Raji (cell line): ENCODE data around the gene MGME1.

ENCODE experiments used
- POLR2A ChIP-seq: IDR thresholded peaks from 2 replicates; pipeline ENCODE4 v1.6.1; 2011; ENCODE audit warnings: low read depth, low read length, control low read depth; ENCODE audit not compliant: insufficient read depth

Gene MGME1

DNA sequence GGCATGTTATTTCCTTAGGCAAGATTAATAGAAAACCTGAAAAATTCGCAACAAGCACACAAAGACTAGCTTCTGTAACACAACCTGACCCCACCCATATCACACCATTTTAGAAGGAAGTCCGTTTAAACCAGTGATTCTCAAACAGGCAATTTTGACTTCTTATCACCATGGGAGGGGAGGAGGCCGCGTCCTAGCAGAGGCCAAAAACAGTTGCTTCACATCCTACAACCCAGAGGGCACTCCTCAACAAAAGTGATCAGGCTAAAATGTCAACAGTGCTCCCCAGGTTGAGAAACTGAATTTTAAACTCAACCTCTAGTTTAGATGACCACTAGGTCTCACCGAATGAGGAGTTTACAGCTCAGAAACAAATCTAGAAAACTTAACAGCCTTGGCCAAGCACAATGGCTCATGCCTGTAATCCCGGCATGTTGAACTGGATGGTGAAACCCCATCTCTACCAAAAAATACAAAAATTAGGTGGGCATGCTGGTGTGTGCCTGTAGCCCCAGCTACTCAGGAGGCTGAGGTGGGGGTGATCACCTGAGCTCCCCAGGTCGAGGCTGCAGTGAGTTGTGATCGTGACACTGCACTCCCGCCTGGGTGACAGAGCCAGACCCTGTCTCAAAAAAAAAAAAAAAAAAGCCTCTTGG, 3.6 kb upstream of the MGME1 start:
- TF ChIP-seq POLR2A: no peak

DNA sequence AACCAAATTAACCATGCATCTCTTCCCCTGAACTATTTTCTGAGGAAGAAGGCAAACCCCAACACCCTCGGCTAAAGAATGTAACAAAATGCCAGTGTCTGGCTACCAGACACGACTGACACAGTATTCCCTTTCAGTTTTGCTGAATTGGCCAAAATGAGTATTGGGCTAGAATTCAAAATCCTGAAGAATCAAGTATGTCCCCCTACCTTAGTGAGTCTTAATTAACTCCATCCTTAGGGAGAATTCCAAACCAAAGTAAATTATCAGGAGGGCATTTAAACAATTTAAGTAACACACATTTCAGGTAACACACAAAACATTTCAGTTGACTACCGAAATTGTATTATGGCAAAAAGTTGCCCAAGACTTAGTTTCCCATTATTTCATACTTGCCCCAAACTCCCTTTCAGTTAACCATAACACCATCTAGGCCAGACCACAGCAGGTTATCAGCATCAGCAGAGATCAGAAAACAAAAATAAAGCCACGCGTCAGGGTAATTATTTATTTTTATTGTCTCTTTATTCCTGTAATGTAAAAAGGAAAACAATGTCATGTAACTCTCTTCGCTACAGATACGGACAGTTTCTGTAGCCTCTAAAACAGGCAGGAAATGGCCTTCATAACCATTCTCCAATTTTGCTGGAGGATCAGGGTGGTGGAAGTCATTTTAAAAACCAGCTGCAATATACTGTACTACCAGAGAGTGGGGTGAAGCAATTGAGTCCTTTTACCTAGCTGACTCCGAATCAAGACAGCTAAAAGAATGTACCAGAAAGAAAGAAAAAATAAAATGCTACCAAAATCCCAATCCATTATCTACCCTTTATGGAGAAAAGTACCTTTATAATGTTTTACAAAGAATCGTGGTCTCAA, 2.1 kb upstream of the MGME1 start:
- no peak; the same call in 1 of the 2 replicates for TF ChIP-seq POLR2A

GRCh38 chr20:17967521-17968365, 1.1 kb upstream of the MGME1 start:
- peak; percentile 32; the same call in 1 of the 2 replicates for TF ChIP-seq POLR2A

DNA sequence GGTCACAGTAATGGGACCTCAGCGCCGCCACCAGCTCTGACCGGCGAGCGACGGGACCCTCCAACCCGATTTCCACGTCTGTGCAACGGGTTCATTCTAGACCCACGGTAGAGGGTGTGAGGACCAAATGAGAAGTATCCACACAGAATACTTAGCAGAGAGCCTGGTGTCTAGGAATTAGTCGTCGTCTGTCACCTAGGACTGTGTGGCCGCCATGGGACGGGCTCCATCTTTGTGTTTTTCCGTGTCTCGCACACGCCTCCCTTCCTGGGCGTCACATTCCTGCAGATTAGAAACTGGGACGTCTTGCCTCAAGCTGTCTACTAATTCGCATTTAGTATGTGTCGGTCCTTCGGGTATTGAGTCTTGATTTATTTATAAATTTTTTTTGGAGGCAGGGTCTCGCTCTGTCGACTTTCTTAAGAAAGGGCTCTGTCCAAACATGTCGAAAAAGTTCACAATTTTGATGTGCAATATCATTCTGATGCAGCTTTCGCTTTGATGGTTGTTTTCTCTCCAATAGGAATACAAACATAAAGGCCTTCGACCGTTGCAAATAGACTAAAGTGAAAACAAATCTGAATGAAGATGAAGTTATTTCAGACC, 563 bp downstream of the MGME1 start:
- no peak; the same call in 1 of the 2 replicates for TF ChIP-seq POLR2A

GRCh38 chr20:17969884-17970409, 1.1 kb downstream of the MGME1 start:
- peak; percentile 63 for TF ChIP-seq POLR2A

DNA sequence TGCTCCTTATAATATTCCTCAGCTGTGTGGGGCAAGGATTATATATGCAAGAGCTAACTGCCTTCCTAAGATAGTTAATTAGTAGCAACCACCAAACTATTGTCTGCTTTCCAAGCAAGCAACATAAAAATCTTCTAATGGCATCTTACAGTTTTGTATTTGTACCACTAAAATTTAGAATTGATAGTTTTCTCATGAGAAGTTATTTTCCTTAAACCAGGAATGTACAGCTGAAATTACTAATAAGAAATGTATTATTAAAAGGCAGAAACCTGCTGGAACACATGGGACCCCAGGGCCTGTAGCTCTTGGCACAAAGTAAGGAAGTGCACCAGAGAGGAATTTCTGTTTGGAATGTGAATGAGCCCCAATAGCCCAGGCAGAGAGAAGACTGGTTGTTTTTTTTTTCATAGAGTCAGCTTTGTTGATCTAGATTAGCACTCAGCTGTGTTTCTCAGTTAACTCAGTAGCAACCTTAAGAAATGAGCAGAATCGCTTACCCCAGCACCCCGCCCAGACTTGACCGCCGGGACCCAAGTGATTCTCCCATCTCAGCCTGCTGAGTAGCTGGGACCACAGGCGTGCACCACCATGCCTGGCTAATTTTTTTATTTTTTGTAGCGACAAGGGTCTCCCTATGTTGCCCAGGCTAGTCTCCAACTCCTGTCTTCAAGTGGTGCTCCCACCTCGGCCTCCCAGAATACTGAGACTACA, 2.6 kb downstream of the MGME1 start:
- no peak for TF ChIP-seq POLR2A

- TF ChIP-seq POLR2A: no peak
Observed at GRCh38 chr20:17972121-17972520, 3.3 kb downstream of the MGME1 start.

DNA sequence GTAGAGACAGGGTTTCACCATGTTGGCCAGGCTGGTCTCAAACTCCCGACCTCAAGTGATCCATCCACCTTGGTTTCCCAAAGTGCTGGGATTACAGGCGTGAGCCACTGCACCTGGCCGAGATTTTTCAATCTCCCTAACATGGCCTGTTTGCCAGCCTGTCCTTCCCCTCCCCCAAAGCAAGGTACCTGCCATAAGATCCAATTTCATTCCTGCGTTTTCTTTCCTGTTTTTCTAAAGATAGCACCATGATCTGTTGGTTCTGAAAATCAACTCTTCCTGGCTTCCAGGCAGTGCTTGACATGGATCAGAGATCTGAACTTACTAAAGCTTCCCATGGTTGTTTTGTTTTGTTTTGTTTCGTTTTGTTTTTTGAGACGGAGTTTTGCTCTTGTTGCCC, 7.5 kb downstream of the MGME1 start:
- TF ChIP-seq POLR2A: no peak

- TF ChIP-seq POLR2A: no peak
Observed at GRCh38 chr20:17985388-17986018, 16.7 kb downstream of the MGME1 start.

DNA sequence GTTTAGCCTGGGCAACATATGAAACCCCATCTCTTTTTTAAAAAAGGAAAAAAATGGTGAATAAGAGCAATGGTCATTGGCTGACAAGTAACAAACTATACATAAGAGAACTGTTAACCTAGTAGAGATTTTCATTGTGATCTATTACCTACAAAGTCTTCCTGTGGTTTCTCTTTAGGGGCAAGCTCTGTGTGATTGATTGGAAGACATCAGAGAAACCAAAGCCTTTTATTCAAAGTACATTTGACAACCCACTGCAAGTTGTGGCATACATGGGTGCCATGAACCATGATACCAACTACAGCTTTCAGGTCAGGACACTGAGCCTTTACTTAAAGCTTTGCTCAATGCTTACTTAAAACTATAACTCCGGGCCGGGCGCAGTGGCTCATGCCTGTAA, 19.2 kb downstream of the MGME1 start:
- no peak for TF ChIP-seq POLR2A

DNA sequence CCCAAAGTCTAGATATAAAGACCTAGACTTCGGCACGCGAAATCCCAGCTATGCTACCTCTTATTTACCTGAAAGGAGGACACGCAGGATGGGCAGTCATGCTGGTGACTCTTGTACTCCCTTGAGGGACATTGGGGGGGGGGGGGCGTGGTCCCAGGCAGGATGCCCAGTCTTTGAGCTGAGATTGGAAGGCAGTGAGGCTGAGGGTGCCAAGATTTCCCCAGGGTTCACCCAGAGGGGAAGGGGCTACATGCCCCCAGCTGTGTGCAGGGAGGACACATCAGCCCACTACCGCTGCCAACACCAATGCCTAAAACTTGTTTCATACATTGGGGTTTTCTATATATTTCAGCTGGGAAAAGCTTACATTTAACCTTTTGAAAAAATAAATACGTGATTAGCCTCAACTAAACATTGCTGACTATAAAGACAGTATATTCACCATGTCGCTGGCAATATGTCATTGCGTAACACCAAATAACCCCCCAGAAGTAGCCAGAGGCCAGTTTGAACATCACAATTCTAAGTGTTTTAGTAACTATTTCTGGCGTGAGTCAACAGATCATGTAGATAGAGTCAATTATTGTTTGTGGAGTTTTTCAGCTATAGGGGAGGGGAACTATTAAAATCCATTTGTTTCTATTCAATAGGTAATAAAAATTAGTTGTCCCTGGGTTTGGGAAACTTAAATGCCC, 21.6 kb downstream of the MGME1 start:
- no peak for TF ChIP-seq POLR2A

GRCh38 chr20:17992224-17992637, 23.4 kb downstream of the MGME1 start:
- no peak for TF ChIP-seq POLR2A
